ENCODE results near the gene SCN2B. TPM values are rescaled to one million over a fixed set of nuclear protein-coding genes. Genes with fewer than 3 reads are reported as not detected.

Gene SCN2B
- total and polyA plus RNA-seq, 2 of the 13 experiments (the other 11 are each of a cell fraction or from before 2014, with no cell fraction given), result 0.01 to 0.02 TPM

DNA sequence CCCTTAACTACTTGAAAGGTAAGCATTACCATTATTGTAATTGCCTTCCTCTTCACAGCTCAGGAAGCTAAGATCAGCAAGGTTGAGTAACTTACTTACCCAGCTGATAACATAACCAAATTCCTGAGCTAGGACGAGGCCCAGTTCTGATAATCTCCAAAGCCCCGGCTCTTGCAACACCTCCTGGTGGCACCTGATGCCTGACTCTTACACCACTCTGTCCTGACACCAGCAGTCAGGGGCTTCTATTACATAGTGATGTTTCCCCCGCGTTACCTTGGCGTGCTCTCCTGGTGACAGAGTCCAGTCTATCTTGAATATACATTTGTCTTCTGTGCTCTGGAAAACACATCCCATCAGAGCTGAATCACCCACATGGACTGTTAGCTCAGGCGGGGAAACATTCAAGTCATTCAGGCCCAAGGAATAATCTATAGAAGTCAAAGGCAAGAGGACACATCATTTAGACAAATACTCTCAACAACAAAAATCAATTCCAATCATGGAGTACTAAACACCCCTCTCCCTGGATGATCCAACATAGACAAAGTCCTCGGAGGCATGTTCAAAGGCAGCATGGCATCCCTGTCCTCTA is 35.8 kb upstream of the SCN2B start:
- H3K9ac ChIP-seq (ENCODE audit: insufficient read depth, low read depth, low read length), result peak overlapping the region; percentile 65
- peak; percentile 89 for FAIRE-seq
- no peaks in the 10 kb centered on the region for H3K27me3 ChIP-seq (ENCODE audit: control insufficient read depth in 1 of 2, insufficient read depth in 2 of 2, low read length in 2 of 2)
- H3K4me1 ChIP-seq (ENCODE audit: insufficient read depth, low read length), result peaks cover 77% of the 10 kb centered on the region
- ChIA-PET CTCF (ENCODE audit: low intra/inter-chr PET ratio, low total read pairs) (no interaction called here), POLR2A (interaction anchor here (0.8 to 4.1 kb wide), 11 partner anchors 10 to 856 kb away, joined by 3 to 49 read pairs (median 5); partner anchors contain the start of genes MPZL2, MPZL3 and VPS11)
- whole genome bisulfite sequencing (ENCODE audit: low lambda C conversion rate), result 0% methylated on average over 7 of the region's 7 CpGs
- H4K20me1 ChIP-seq (ENCODE audit: insufficient read depth, low read length), result no peaks in the 10 kb centered on the region
- H3K9me3 ChIP-seq (ENCODE audit: low read length), result no peaks in the 10 kb centered on the region
- no TSS peak for BruUV-seq (replicated peaks)
- no peaks in the 10 kb centered on the region for H3K36me3 ChIP-seq (replicated peaks in 1 of 2; ENCODE audit: control insufficient read depth in 1 of 2, insufficient read depth in 2 of 2, low read length in 2 of 2)
- H3K79me2 ChIP-seq (ENCODE audit: insufficient read depth, low read length), result no peaks in the 10 kb centered on the region
- H3K4me2 ChIP-seq (ENCODE audit: low read depth, low read length), result peak overlapping the region; percentile 59
- intact Hi-C loops (cut with micrococcal nuclease; ENCODE audit: unreplicated experiment) (loop anchor here (1.0 kb wide), 3 partner anchors 10 to 40 kb away; partner anchors contain the start of gene MPZL3), in situ Hi-C loops (cut with HindIII; ENCODE audit: extremely low pct_ligation_motif_present, low pct_unique_long_range_greater_than_20kb) (no loop called here)
- peak; percentile 99 for DNase-seq (ENCODE audit: low spot score)
- peak overlapping the region; percentile 95 for H3K27ac ChIP-seq (ENCODE audit: extremely low read length, insufficient read depth, low read length)
- H3K4me3 ChIP-seq (replicated peaks in 1 of 3; ENCODE audit: insufficient read depth in 1 of 3, low read depth in 2 of 3, low read length in 3 of 3), result peak overlapping the region in 1 of 3 experiments; percentile 37; a peak in 1 of 6 replicates
- ATAC-seq, result peak; percentile 98
- H2AFZ ChIP-seq (ENCODE audit: low read length), result no peak overlapping the region
- TF ChIP-seq, protein P1, sequence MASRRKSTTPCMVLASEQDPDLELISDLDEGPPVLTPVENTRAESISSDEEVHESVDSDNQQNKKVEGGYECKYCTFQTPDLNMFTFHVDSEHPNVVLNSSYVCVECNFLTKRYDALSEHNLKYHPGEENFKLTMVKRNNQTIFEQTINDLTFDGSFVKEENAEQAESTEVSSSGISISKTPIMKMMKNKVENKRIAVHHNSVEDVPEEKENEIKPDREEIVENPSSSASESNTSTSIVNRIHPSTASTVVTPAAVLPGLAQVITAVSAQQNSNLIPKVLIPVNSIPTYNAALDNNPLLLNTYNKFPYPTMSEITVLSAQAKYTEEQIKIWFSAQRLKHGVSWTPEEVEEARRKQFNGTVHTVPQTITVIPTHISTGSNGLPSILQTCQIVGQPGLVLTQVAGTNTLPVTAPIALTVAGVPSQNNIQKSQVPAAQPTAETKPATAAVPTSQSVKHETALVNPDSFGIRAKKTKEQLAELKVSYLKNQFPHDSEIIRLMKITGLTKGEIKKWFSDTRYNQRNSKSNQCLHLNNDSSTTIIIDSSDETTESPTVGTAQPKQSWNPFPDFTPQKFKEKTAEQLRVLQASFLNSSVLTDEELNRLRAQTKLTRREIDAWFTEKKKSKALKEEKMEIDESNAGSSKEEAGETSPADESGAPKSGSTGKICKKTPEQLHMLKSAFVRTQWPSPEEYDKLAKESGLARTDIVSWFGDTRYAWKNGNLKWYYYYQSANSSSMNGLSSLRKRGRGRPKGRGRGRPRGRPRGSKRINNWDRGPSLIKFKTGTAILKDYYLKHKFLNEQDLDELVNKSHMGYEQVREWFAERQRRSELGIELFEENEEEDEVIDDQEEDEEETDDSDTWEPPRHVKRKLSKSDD (CRISPR knock-in tag; IDR thresholded peaks at IDR 0.05; ENCODE audit: low read depth), result peak; percentile 80; the same call in 1 of the 2 replicates
- TF ChIP-seq ZNF331 (CRISPR knock-in tag; IDR thresholded peaks at IDR 0.05) (peak; percentile 89), ZNF615 (CRISPR knock-in tag; IDR thresholded peaks at IDR 0.05; ENCODE audit: borderline replicate concordance) (no peak), ZFP36L1 (CRISPR knock-in tag; IDR thresholded peaks at IDR 0.05) (peak; percentile 33; the same call in 1 of the 2 replicates), ZNF891 (CRISPR knock-in tag; IDR thresholded peaks at IDR 0.05) (no peak), ZZZ3 (CRISPR knock-in tag; IDR thresholded peaks at IDR 0.05; ENCODE audit: borderline replicate concordance) (peak; percentile 74; the same call in 1 of the 2 replicates), FOXM1 (CRISPR knock-in tag; IDR thresholded peaks at IDR 0.05) (no peak), ZNF83 (CRISPR knock-in tag; IDR thresholded peaks at IDR 0.05; ENCODE audit: borderline replicate concordance) (no peak), SRF (IDR thresholded peaks at IDR 0.05; ENCODE audit: low read depth, low read length) (0 out of 2 replicates have a peak, but pooled peaks have one; percentile 15), ZFP36L2 (CRISPR knock-in tag; IDR thresholded peaks at IDR 0.05) (no peak)
- TF ChIP-seq, protein P2, sequence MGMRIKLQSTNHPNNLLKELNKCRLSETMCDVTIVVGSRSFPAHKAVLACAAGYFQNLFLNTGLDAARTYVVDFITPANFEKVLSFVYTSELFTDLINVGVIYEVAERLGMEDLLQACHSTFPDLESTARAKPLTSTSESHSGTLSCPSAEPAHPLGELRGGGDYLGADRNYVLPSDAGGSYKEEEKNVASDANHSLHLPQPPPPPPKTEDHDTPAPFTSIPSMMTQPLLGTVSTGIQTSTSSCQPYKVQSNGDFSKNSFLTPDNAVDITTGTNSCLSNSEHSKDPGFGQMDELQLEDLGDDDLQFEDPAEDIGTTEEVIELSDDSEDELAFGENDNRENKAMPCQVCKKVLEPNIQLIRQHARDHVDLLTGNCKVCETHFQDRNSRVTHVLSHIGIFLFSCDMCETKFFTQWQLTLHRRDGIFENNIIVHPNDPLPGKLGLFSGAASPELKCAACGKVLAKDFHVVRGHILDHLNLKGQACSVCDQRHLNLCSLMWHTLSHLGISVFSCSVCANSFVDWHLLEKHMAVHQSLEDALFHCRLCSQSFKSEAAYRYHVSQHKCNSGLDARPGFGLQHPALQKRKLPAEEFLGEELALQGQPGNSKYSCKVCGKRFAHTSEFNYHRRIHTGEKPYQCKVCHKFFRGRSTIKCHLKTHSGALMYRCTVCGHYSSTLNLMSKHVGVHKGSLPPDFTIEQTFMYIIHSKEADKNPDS (CRISPR knock-in tag; IDR thresholded peaks at IDR 0.05), result peak; percentile 96; the same call in 1 of the 2 replicates
- TF ChIP-seq, protein P3, sequence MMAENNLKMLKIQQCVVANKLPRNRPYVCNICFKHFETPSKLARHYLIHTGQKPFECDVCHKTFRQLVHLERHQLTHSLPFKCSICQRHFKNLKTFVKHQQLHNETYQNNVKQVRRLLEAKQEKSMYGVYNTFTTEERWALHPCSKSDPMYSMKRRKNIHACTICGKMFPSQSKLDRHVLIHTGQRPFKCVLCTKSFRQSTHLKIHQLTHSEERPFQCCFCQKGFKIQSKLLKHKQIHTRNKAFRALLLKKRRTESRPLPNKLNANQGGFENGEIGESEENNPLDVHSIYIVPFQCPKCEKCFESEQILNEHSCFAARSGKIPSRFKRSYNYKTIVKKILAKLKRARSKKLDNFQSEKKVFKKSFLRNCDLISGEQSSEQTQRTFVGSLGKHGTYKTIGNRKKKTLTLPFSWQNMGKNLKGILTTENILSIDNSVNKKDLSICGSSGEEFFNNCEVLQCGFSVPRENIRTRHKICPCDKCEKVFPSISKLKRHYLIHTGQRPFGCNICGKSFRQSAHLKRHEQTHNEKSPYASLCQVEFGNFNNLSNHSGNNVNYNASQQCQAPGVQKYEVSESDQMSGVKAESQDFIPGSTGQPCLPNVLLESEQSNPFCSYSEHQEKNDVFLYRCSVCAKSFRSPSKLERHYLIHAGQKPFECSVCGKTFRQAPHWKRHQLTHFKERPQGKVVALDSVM (CRISPR knock-in tag; IDR thresholded peaks at IDR 0.05), result no peak
